ENCODE data around the gene ZEB2. TPM values are rescaled to one million over a fixed set of nuclear protein-coding genes. Genes with fewer than 3 reads are reported as not detected.

Gene ZEB2
- total and polyA plus RNA-seq, 12 donors, result 17.2 to 99.5 (median 83.0) TPM

GRCh38 chr2:144518748-144519596 is 947 bp downstream of the ZEB2 start:
- peaks cover 0 to 14% (median 0%) of the 10 kb centered on the region in 9 donors for H3K36me3 ChIP-seq
- intact Hi-C loops (cut with DNase I), result loop anchor here in 7 of 10 donors (5.0 to 10.0 kb wide), 8 partner anchors 64 to 1236 kb away; a partner anchor contains a TSS
- peaks cover 0 to 40% (median 11%) of the 10 kb centered on the region in 9 donors for H3K4me1 ChIP-seq
- H3K27ac ChIP-seq, result peak overlapping the region; percentile 96 to 100 (median 98)
- 12 to 17% methylated on average over 8 of the region's 8 CpGs for WGBS, 2 donors
- no peak for ATAC-seq
- peaks cover 0 to 11% (median 4%) of the 10 kb centered on the region in 7 donors for H3K27me3 ChIP-seq
- TF ChIP-seq, protein P1, sequence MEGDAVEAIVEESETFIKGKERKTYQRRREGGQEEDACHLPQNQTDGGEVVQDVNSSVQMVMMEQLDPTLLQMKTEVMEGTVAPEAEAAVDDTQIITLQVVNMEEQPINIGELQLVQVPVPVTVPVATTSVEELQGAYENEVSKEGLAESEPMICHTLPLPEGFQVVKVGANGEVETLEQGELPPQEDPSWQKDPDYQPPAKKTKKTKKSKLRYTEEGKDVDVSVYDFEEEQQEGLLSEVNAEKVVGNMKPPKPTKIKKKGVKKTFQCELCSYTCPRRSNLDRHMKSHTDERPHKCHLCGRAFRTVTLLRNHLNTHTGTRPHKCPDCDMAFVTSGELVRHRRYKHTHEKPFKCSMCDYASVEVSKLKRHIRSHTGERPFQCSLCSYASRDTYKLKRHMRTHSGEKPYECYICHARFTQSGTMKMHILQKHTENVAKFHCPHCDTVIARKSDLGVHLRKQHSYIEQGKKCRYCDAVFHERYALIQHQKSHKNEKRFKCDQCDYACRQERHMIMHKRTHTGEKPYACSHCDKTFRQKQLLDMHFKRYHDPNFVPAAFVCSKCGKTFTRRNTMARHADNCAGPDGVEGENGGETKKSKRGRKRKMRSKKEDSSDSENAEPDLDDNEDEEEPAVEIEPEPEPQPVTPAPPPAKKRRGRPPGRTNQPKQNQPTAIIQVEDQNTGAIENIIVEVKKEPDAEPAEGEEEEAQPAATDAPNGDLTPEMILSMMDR (IDR thresholded peaks at IDR 0.05), result no peak
- no peaks in the 10 kb centered on the region for H3K9me3 ChIP-seq
- H3K4me3 ChIP-seq, result peak overlapping the region; percentile 50 to 98 (median 79)
- DNase-seq, result no peak

DNA sequence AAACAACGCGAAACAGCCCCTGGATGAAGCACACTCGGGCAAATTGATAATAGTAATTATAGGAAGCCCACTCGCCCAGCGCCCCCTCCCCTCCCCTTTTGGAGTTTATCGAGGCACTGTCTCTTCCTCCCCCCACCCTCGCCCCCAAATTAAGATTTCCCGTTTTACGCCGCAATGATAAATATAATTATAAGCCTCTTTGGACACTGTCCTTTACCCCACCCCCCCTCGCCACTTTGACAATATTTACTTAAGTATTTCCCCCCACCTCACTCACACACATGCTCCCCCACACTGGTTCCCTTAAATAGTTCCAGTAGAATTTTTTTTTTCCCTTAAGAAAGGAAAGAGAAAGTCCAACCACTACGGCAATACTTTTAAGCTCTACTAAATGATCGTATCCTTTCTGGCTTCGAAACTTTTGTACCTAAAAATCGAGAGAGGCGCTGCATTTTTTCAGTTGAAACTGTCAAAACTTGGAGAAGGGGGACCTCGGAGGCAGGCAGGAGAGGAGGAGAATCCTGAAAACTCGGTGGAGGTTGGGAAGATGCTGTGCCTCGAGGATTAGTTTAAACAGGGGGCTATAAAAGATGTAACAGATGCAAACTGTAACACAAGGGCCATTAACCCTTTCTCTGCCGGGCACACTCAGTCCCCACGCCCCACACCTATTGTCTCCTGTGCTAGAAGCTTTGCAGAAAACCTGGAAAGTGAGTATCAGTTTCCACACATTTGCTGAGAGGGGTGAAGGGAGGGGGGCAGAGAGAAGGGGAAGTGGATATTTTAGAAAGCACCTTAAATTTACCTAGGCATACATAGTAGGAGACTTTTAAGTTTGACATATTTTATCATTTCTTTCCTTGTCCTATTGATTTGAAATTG is 1.8 kb downstream of the ZEB2 start:
- ATAC-seq, result no peak
- no peaks in the 10 kb centered on the region for H3K9me3 ChIP-seq
- peak overlapping the region; percentile 69 to 98 (median 79) for H3K4me3 ChIP-seq
- intact Hi-C loops (cut with DNase I), result loop anchor here in 7 of 10 donors (5.0 to 10.0 kb wide), 8 partner anchors 63 to 1237 kb away; a partner anchor contains a TSS
- TF ChIP-seq, protein P1 (IDR thresholded peaks at IDR 0.05), result no peak
- WGBS, 2 donors, result 1% methylated on average over 21 of the region's 21 CpGs
- H3K27ac ChIP-seq, result peak overlapping the region; percentile 96 to 100 (median 98)
- H3K27me3 ChIP-seq, result peaks cover 0 to 9% (median 4%) of the 10 kb centered on the region in 7 donors
- no peak for DNase-seq
- peaks cover 0 to 41% (median 12%) of the 10 kb centered on the region in 9 donors for H3K4me1 ChIP-seq
- peaks cover 0 to 22% (median 0%) of the 10 kb centered on the region in 9 donors for H3K36me3 ChIP-seq

DNA sequence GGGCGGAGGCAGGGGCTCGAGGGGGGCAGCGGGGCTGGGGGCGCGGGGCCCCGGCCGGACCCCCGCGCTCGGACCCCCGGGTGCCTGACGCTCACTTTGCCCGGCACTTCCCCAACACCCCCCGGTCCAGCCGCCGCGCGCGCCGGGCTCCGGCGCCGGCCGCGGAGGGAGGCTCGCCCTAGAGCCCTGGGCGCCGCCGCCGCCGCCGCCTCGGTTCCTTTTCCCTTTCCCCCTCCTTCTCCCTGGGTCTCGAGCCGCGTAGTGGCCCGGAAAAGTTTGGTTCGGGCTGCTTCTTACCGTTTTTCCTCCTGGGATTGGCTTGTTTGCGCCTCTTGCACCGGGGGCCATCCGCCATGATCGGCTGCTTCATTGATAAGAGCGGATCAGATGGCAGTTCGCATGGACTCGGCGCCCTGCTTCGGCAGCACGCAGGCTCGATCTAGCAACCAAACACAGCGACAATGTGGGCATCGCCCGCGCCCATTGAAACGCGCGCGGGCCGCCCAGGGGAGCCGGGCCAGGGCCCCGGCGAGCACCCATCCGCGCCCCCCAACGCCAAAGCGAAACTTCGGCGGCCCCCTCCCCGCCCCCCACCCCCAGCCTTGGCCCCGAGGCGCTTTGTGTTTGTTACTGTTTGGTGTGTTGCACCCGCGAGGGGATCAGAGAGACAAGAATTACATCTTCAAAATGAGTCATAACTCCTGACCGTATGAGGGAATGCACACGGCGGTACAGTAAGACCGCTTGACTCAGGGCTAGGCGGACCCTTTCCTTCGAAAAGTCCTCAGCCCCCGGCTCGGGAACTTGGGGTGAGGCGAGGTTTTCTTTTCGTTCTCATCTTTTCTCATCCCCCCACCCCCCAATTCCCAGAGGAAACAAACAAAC is 2.7 kb downstream of the ZEB2 start:
- TF ChIP-seq, protein P1 (IDR thresholded peaks at IDR 0.05), result no peak
- Histone ChIP-seq H3K4me1 (peaks cover 0 to 43% (median 15%) of the 10 kb centered on the region in 9 donors), H3K27me3 (peaks cover 0 to 8% (median 3%) of the 10 kb centered on the region in 7 donors), H3K4me3 (peak overlapping the region; percentile 69 to 98 (median 79)), H3K36me3 (peaks cover 0 to 30% (median 0%) of the 10 kb centered on the region in 9 donors), H3K27ac (peak overlapping the region; percentile 96 to 100 (median 98)), H3K9me3 (no peaks in the 10 kb centered on the region)
- ATAC-seq (peak; percentile 15 to 75 (median 38)), DNase-seq (peak; percentile 49 to 68)
- intact Hi-C loops (cut with DNase I), result loop anchor here in 7 of 10 donors (5.0 to 10.0 kb wide), 8 partner anchors 62 to 1238 kb away; a partner anchor contains a TSS
- 0% methylated on average over 54 to 83 of the region's 83 CpGs for WGBS, 2 donors
